Measurements from ENCODE around the gene CBFA2T3. TPM values are rescaled to one million over a fixed set of nuclear protein-coding genes. Genes with fewer than 3 reads are reported as not detected.

CBFA2T3 gene
- total and polyA plus RNA-seq, 2 of the 13 experiments (the other 11 are each of a cell fraction or from before 2014, with no cell fraction given), result 0.05 TPM; not detected in 1

DNA sequence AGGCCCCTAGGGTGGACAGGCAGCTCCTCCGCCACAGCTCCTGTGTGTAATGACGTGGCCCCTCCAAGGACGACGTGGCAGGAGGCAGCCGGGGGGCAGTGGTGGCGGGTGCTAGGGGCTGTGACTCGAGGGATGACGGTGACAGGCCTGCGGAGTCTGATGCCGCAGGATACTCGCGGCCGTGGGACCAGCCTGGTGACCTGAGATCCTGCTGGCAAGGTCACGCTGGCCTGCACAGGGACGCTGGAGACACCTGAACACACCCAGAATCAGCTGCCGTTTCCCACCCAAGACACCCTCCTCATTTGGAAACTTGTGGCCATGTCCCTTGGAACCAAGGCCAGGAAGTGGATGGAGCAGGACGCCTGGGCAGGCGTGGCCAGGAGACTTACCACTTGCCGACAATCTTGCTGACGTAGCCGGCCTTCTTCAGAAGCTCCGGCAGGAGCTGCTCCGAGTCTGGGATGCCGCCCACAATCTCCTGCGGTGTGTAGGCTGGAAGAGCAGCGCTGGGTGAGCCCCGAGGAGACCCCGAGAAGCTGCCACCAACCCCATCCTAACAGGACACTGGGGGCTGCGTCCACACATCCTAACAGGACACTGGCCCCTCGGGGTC, 136.3 kb downstream of the CBFA2T3 start:
- in situ Hi-C loops (cut with HindIII; ENCODE audit: extremely low pct_ligation_motif_present, low pct_unique_long_range_greater_than_20kb), result no loop called here
- Histone ChIP-seq H3K27me3 (ENCODE audit: control insufficient read depth in 1 of 2, insufficient read depth in 2 of 2, low read length in 2 of 2) (no peaks in the 10 kb centered on the region), H2AFZ (ENCODE audit: low read length) (no peak overlapping the region), H3K9ac (ENCODE audit: insufficient read depth, low read depth, low read length) (no peak overlapping the region), H3K36me3 (replicated peaks in 1 of 2; ENCODE audit: control insufficient read depth in 1 of 2, insufficient read depth in 2 of 2, low read length in 2 of 2) (no peaks in the 10 kb centered on the region), H3K4me2 (ENCODE audit: low read depth, low read length) (no peak overlapping the region), H3K4me3 (replicated peaks in 1 of 3; ENCODE audit: insufficient read depth in 1 of 3, low read depth in 2 of 3, low read length in 3 of 3) (no peak overlapping the region), H3K27ac (ENCODE audit: extremely low read length, insufficient read depth, low read length) (no peak overlapping the region), H3K4me1 (ENCODE audit: insufficient read depth, low read length) (no peaks in the 10 kb centered on the region), H4K20me1 (ENCODE audit: insufficient read depth, low read length) (no peaks in the 10 kb centered on the region), H3K79me2 (ENCODE audit: insufficient read depth, low read length) (no peaks in the 10 kb centered on the region), H3K9me3 (ENCODE audit: low read length) (no peaks in the 10 kb centered on the region)
- FAIRE-seq, result no peak
- TF ChIP-seq, protein P1, sequence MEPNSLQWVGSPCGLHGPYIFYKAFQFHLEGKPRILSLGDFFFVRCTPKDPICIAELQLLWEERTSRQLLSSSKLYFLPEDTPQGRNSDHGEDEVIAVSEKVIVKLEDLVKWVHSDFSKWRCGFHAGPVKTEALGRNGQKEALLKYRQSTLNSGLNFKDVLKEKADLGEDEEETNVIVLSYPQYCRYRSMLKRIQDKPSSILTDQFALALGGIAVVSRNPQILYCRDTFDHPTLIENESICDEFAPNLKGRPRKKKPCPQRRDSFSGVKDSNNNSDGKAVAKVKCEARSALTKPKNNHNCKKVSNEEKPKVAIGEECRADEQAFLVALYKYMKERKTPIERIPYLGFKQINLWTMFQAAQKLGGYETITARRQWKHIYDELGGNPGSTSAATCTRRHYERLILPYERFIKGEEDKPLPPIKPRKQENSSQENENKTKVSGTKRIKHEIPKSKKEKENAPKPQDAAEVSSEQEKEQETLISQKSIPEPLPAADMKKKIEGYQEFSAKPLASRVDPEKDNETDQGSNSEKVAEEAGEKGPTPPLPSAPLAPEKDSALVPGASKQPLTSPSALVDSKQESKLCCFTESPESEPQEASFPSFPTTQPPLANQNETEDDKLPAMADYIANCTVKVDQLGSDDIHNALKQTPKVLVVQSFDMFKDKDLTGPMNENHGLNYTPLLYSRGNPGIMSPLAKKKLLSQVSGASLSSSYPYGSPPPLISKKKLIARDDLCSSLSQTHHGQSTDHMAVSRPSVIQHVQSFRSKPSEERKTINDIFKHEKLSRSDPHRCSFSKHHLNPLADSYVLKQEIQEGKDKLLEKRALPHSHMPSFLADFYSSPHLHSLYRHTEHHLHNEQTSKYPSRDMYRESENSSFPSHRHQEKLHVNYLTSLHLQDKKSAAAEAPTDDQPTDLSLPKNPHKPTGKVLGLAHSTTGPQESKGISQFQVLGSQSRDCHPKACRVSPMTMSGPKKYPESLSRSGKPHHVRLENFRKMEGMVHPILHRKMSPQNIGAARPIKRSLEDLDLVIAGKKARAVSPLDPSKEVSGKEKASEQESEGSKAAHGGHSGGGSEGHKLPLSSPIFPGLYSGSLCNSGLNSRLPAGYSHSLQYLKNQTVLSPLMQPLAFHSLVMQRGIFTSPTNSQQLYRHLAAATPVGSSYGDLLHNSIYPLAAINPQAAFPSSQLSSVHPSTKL (CRISPR knock-in tag; IDR thresholded peaks at IDR 0.05), result no peak
- TF ChIP-seq, protein P2, sequence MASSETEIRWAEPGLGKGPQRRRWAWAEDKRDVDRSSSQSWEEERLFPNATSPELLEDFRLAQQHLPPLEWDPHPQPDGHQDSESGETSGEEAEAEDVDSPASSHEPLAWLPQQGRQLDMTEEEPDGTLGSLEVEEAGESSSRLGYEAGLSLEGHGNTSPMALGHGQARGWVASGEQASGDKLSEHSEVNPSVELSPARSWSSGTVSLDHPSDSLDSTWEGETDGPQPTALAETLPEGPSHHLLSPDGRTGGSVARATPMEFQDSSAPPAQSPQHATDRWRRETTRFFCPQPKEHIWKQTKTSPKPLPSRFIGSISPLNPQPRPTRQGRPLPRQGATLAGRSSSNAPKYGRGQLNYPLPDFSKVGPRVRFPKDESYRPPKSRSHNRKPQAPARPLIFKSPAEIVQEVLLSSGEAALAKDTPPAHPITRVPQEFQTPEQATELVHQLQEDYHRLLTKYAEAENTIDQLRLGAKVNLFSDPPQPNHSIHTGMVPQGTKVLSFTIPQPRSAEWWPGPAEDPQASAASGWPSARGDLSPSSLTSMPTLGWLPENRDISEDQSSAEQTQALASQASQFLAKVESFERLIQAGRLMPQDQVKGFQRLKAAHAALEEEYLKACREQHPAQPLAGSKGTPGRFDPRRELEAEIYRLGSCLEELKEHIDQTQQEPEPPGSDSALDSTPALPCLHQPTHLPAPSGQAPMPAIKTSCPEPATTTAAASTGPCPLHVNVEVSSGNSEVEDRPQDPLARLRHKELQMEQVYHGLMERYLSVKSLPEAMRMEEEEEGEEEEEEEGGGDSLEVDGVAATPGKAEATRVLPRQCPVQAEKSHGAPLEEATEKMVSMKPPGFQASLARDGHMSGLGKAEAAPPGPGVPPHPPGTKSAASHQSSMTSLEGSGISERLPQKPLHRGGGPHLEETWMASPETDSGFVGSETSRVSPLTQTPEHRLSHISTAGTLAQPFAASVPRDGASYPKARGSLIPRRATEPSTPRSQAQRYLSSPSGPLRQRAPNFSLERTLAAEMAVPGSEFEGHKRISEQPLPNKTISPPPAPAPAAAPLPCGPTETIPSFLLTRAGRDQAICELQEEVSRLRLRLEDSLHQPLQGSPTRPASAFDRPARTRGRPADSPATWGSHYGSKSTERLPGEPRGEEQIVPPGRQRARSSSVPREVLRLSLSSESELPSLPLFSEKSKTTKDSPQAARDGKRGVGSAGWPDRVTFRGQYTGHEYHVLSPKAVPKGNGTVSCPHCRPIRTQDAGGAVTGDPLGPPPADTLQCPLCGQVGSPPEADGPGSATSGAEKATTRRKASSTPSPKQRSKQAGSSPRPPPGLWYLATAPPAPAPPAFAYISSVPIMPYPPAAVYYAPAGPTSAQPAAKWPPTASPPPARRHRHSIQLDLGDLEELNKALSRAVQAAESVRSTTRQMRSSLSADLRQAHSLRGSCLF (CRISPR knock-in tag; IDR thresholded peaks at IDR 0.05; ENCODE audit: borderline replicate concordance), result no peak
- no peak for TF ChIP-seq NCOA2 (CRISPR knock-in tag; IDR thresholded peaks at IDR 0.05)
- TF ChIP-seq MLLT10 (CRISPR knock-in tag; IDR thresholded peaks at IDR 0.05), result no peak
- TF ChIP-seq, protein P3, sequence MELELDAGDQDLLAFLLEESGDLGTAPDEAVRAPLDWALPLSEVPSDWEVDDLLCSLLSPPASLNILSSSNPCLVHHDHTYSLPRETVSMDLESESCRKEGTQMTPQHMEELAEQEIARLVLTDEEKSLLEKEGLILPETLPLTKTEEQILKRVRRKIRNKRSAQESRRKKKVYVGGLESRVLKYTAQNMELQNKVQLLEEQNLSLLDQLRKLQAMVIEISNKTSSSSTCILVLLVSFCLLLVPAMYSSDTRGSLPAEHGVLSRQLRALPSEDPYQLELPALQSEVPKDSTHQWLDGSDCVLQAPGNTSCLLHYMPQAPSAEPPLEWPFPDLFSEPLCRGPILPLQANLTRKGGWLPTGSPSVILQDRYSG (CRISPR knock-in tag; IDR thresholded peaks at IDR 0.05), result no peak
- TF ChIP-seq, protein P4, sequence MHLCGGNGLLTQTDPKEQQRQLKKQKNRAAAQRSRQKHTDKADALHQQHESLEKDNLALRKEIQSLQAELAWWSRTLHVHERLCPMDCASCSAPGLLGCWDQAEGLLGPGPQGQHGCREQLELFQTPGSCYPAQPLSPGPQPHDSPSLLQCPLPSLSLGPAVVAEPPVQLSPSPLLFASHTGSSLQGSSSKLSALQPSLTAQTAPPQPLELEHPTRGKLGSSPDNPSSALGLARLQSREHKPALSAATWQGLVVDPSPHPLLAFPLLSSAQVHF (CRISPR knock-in tag; IDR thresholded peaks at IDR 0.05), result no peak
- BruUV-seq (replicated peaks), result no TSS peak
- CTCF ChIA-PET (ENCODE audit: low intra/inter-chr PET ratio, low total read pairs), result interaction anchor here (2.3 to 2.5 kb wide), 2 partner anchors 17 to 328 kb away, joined by 17 to 22 read pairs; partner anchors contain the start of genes GALNS and TRAPPC2L
- ATAC-seq, result no peak
- intact Hi-C loops (cut with micrococcal nuclease; ENCODE audit: unreplicated experiment), result no loop called here
- POLR2A ChIA-PET, result interaction anchor here (0.9 kb wide), 1 partner anchor 29 kb away, joined by 3 read pairs; the partner anchor contains the start of gene APRT
- WGBS (ENCODE audit: low lambda C conversion rate), result 90% methylated on average over 28 of the region's 30 CpGs
- DNase-seq (ENCODE audit: low spot score), result no peak

Data from HepG2 (cell line).